Activated CD4-positive, alpha-beta memory T cell treated with anti-CD3 and anti-CD28 coated beads, Interleukin-2, amount 10 ng/mL, durations not matched to agents 7 days and 5 days (primary cell): ENCODE data around the gene PRAMEF17. TPM values are rescaled to one million over a fixed set of nuclear protein-coding genes. Genes with fewer than 3 reads are reported as not detected.
"Not testable (repeated sequence)": the region's sequence is repeated elsewhere in the genome, so short reads cannot be mapped to it uniquely, and the experiment has no call there.

Experiments used
- CTCF ChIA-PET: fragments of 350-600 bp; sonication (Branson Sonifier 250); formaldehyde crosslinking; loops from one replicate; lab custom pipeline; 2021; ENCODE audit warnings: antibody characterized with exemption, inconsistent platforms; lab: Charles Lee
- POLR2A ChIA-PET: fragments of 350-600 bp; sonication (Branson Sonifier 250); formaldehyde crosslinking; loops from one replicate; lab custom pipeline; 2021; ENCODE audit warnings: antibody characterized with exemption; lab: Charles Lee
- DNase-seq: peaks from one replicate; pipeline ENCODE4 v3.0.0-alpha.2; 2020
- H3K27ac Mint-ChIP-seq: one replicate; pipeline ENCODE4 v1.8.0; 2021; ENCODE audit warnings: mild to moderate bottlenecking, mixed read lengths
- H3K27me3 Mint-ChIP-seq: one replicate; pipeline ENCODE4 v1.8.0; 2021; ENCODE audit warnings: mixed read lengths
- H3K36me3 Mint-ChIP-seq: one replicate; pipeline ENCODE4 v1.8.0; 2021; ENCODE audit warnings: low read depth, mixed read lengths
- H3K4me1 Mint-ChIP-seq: one replicate; pipeline ENCODE4 v1.8.0; 2021; ENCODE audit warnings: mixed read lengths
- H3K4me3 Mint-ChIP-seq: one replicate; pipeline ENCODE4 v1.8.0; 2021; ENCODE audit warnings: mild to moderate bottlenecking, mixed read lengths
- H3K9me3 Mint-ChIP-seq: one replicate; pipeline ENCODE4 v1.8.0; 2021; ENCODE audit warnings: mixed read lengths
- total RNA-seq, 2 experiments: library from RNA; stranded (reverse); gene quantifications; one replicate each; pipeline ENCODE4 v1.2.3, GENCODE V29; 2021

PRAMEF17 gene
- total RNA-seq, 2 experiments from 2014 or later = not detected

- H3K4me3 Mint-ChIP-seq, DNase-seq, H3K27me3 Mint-ChIP-seq, CTCF ChIA-PET, H3K4me1 Mint-ChIP-seq, H3K9me3 Mint-ChIP-seq, H3K27ac Mint-ChIP-seq, H3K36me3 Mint-ChIP-seq, POLR2A ChIA-PET: not testable (repeated sequence)
Measured at GRCh38 chr1:13395311-13395710, 5.9 kb downstream of the PRAMEF17 start.

DNA sequence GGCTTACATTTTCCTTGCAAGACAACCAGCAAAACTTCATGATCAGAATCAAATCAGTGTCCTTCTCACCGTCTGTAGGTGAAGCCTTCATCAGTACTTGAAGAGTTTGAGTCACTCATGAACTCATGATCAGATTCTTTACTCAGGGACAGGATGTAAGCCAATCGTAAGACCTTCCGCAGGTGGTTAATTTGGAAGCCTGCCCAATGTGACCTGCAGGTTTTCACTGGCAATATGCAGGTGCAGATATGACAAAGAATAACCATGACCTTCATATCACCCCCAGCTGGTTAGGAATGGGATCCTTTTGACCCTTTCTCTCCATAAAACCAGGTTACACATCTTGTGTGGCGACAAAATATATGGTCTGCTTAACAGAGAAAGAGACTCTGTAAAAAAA lies 18.4 kb downstream of the PRAMEF17 start:
- H3K36me3 Mint-ChIP-seq = no peaks in the 10 kb centered on the region
- ChIA-PET CTCF (no interaction called here), POLR2A (no interaction called here)
- no peak for DNase-seq
- no peaks in the 10 kb centered on the region for H3K4me1 Mint-ChIP-seq
- H3K27ac Mint-ChIP-seq = no peak overlapping the region
- no peak overlapping the region for H3K4me3 Mint-ChIP-seq
- no peaks in the 10 kb centered on the region for H3K27me3 Mint-ChIP-seq
- no peaks in the 10 kb centered on the region for H3K9me3 Mint-ChIP-seq

GRCh38 chr1:13410150-13410549 lies 20.7 kb downstream of the PRAMEF17 start, which contains the start of gene PRAMEF20:
Gene PRAMEF20, plus strand, starts transcription at chr1:13410450. Its CDS starts 5,905 bp downstream, at chr1:13416355.
- H3K36me3 Mint-ChIP-seq, CTCF ChIA-PET: not testable (repeated sequence)

GRCh38 chr1:13430495-13430894 lies 41.1 kb downstream of the PRAMEF17 start:
- H3K27ac Mint-ChIP-seq = no peak overlapping the region
- H3K9me3 Mint-ChIP-seq = no peaks in the 10 kb centered on the region
- DNase-seq = no peak
- no peaks in the 10 kb centered on the region for H3K4me1 Mint-ChIP-seq
- CTCF ChIA-PET = no interaction called here
- POLR2A ChIA-PET = no interaction called here
- no peaks in the 10 kb centered on the region for H3K27me3 Mint-ChIP-seq
- no peaks in the 10 kb centered on the region for H3K36me3 Mint-ChIP-seq
- H3K4me3 Mint-ChIP-seq = no peak overlapping the region

More at GRCh38 chr1:13410150-13410549, 20.7 kb downstream of the PRAMEF17 start, which contains the start of gene PRAMEF20:
- H3K27ac Mint-ChIP-seq, H3K4me1 Mint-ChIP-seq, DNase-seq, POLR2A ChIA-PET, H3K4me3 Mint-ChIP-seq, H3K27me3 Mint-ChIP-seq, H3K9me3 Mint-ChIP-seq: not testable (repeated sequence)

DNA sequence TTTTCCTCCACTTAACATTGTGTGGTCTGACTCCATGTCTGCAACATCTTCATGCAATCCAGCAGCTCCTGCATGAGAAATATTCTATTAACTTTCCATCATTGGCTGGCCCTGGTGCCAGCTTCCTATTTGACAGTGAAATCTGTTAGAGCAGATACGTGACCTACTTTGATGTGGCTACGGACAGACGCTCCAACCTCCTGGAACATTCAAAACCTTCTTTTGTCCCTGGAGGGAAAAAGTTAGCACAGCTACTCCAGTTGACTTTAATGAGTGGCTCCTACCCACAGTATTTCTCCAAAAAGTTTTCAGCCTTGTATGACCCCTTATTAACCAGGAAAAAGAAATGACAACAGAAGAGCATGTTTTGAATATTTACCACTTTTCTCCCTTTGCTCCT lies 42.8 kb downstream of the PRAMEF17 start:
- H3K4me1 Mint-ChIP-seq = no peaks in the 10 kb centered on the region
- no peak overlapping the region for H3K4me3 Mint-ChIP-seq
- no peaks in the 10 kb centered on the region for H3K36me3 Mint-ChIP-seq
- no peak overlapping the region for H3K27ac Mint-ChIP-seq
- CTCF ChIA-PET = no interaction called here
- no peak for DNase-seq
- H3K27me3 Mint-ChIP-seq = no peaks in the 10 kb centered on the region
- H3K9me3 Mint-ChIP-seq = no peaks in the 10 kb centered on the region
- POLR2A ChIA-PET = no interaction called here

GRCh38 chr1:13433694-13434358 lies 44.4 kb downstream of the PRAMEF17 start:
- H3K27me3 Mint-ChIP-seq, H3K4me3 Mint-ChIP-seq, H3K9me3 Mint-ChIP-seq, CTCF ChIA-PET, H3K36me3 Mint-ChIP-seq, H3K27ac Mint-ChIP-seq, H3K4me1 Mint-ChIP-seq, POLR2A ChIA-PET, DNase-seq: not testable (repeated sequence)

- ChIA-PET POLR2A (no interaction called here), CTCF (interaction anchor here (0.6 kb wide), 1 partner anchor 34 kb away, joined by 3 read pairs; no protein-coding TSS in a partner anchor)
- DNase-seq = no peak
- Mint-ChIP-seq H3K4me3 (no peak overlapping the region), H3K27me3 (no peaks in the 10 kb centered on the region), H3K36me3 (no peaks in the 10 kb centered on the region), H3K27ac (no peak overlapping the region), H3K4me1 (no peaks in the 10 kb centered on the region), H3K9me3 (no peaks in the 10 kb centered on the region)
Measured at GRCh38 chr1:13435458-13435857, 46.0 kb downstream of the PRAMEF17 start.

- H3K9me3 Mint-ChIP-seq, POLR2A ChIA-PET, H3K27ac Mint-ChIP-seq, H3K27me3 Mint-ChIP-seq, H3K4me1 Mint-ChIP-seq, H3K4me3 Mint-ChIP-seq, CTCF ChIA-PET, DNase-seq, H3K36me3 Mint-ChIP-seq: not testable (repeated sequence)
Measured at GRCh38 chr1:13439104-13439783, 49.8 kb downstream of the PRAMEF17 start.

Other genes starting within 250 kb of the PRAMEF17 start
- gene PRAMEF26, start 233.6 kb upstream of the PRAMEF17 start, total RNA-seq = not detected
- not detected for gene HNRNPCL4, start 224.0 kb upstream of the PRAMEF17 start, total RNA-seq
- not detected for gene PRAMEF9, start 217.8 kb upstream of the PRAMEF17 start, total RNA-seq
- not detected for gene PRAMEF13, start 188.2 kb upstream of the PRAMEF17 start, total RNA-seq
- gene PRAMEF18, start 163.5 kb upstream of the PRAMEF17 start, total RNA-seq = not detected
- gene PRAMEF5, start 135.4 kb upstream of the PRAMEF17 start, total RNA-seq = not detected
- gene PRAMEF8, start 104.5 kb upstream of the PRAMEF17 start, total RNA-seq = not detected
- gene PRAMEF33, start 86.1 kb upstream of the PRAMEF17 start, total RNA-seq = not detected
- not detected for gene PRAMEF15, start 74.1 kb upstream of the PRAMEF17 start, total RNA-seq
- gene PRAMEF14, start 42.5 kb upstream of the PRAMEF17 start, total RNA-seq = not detected
- not detected for gene PRAMEF19, start 17.7 kb upstream of the PRAMEF17 start, total RNA-seq
- gene PRAMEF20, start 20.8 kb downstream of the PRAMEF17 start, total RNA-seq = not detected
- not detected for gene LRRC38, start 124.4 kb downstream of the PRAMEF17 start, total RNA-seq
- gene PDPN, start 194.2 kb downstream of the PRAMEF17 start, total RNA-seq = not detected